Measurements from ENCODE around the gene AGBL1. TPM values are rescaled to one million over a fixed set of nuclear protein-coding genes. Genes with fewer than 3 reads are reported as not detected.

Gene AGBL1
- total RNA-seq, 1 donor from 2014 or later: 5.5 TPM

- Mint-ChIP-seq H3K27me3 (ENCODE audit: insufficient read depth, low read depth) (peaks cover 4% of the 10 kb centered on the region), H3K4me1 (peaks cover 19% of the 10 kb centered on the region), H3K9me3 (no peaks in the 10 kb centered on the region), H3K36me3 (no peaks in the 10 kb centered on the region), H3K4me3 (peak overlapping the region; percentile 64), H3K27ac (peak overlapping the region; percentile 14)
- H3K27me3 ChIP-seq: no peaks in the 10 kb centered on the region
- TF ChIP-seq EZH2 (IDR thresholded peaks at IDR 0.05) (no peak), CTCF (IDR thresholded peaks at IDR 0.05) (no peak), EZH2phosphoT487 (IDR thresholded peaks at IDR 0.05) (no peak)
- DNase-seq (ENCODE audit: low spot score): peak; percentile 77
- H3K9ac ChIP-seq: no peak overlapping the region
- H3K27ac ChIP-seq: peak overlapping the region; percentile 65
- peak overlapping the region; percentile 19 for H3K4me3 ChIP-seq
- peaks cover 25% of the 10 kb centered on the region for H3F3A ChIP-seq (ENCODE audit: low read depth)
- peak overlapping the region; percentile 77 for H2AFZ ChIP-seq (replicated peaks)
- H3K4me2 ChIP-seq: peak overlapping the region; percentile 59
- H3K4me1 ChIP-seq: peaks cover 26% of the 10 kb centered on the region
- H3K79me2 ChIP-seq (ENCODE audit: low read depth): no peaks in the 10 kb centered on the region
- H4K20me1 ChIP-seq (ENCODE audit: low read depth): no peaks in the 10 kb centered on the region
- no peaks in the 10 kb centered on the region for H3K9me3 ChIP-seq (ENCODE audit: low read depth)
- no peaks in the 10 kb centered on the region for H3K36me3 ChIP-seq
Measured at GRCh38 chr15:86677278-86677677, 597.6 kb downstream of the AGBL1 start.

DNA sequence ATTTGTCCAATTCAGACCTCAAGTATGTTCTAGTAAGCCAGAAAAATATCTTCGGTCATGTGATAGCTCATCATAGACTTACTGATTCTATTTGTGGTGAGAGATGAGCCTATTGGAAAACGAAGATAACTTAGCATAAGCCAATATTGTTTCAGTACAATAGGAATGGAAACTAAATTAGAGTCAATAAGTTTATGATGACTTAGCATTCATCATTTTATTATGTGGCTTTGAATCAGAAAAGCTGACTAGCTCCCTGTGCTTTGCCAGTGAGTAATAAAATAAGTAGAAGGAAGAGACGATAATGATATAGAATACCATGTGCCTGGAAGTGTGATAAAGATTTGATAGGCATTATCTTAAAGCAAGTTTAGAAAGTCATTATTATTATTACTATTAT lies 605.6 kb downstream of the AGBL1 start:
- no peak overlapping the region for H2AFZ ChIP-seq (replicated peaks)
- Mint-ChIP-seq H3K36me3 (no peaks in the 10 kb centered on the region), H3K27me3 (ENCODE audit: insufficient read depth, low read depth) (no peaks in the 10 kb centered on the region), H3K4me3 (no peak overlapping the region), H3K27ac (no peak overlapping the region), H3K4me1 (no peaks in the 10 kb centered on the region), H3K9me3 (peaks cover 2% of the 10 kb centered on the region)
- no peak overlapping the region for H3K9ac ChIP-seq
- no peaks in the 10 kb centered on the region for H3F3A ChIP-seq (ENCODE audit: low read depth)
- no peaks in the 10 kb centered on the region for H3K9me3 ChIP-seq (ENCODE audit: low read depth)
- no peak for DNase-seq (ENCODE audit: low spot score)
- H3K4me3 ChIP-seq: no peak overlapping the region
- no peaks in the 10 kb centered on the region for H3K4me1 ChIP-seq
- no peaks in the 10 kb centered on the region for H3K27me3 ChIP-seq
- no peak overlapping the region for H3K4me2 ChIP-seq
- no peaks in the 10 kb centered on the region for H3K79me2 ChIP-seq (ENCODE audit: low read depth)
- TF ChIP-seq EZH2phosphoT487 (IDR thresholded peaks at IDR 0.05) (no peak), EZH2 (IDR thresholded peaks at IDR 0.05) (no peak), CTCF (IDR thresholded peaks at IDR 0.05) (no peak)
- H3K36me3 ChIP-seq: no peaks in the 10 kb centered on the region
- H4K20me1 ChIP-seq (ENCODE audit: low read depth): no peaks in the 10 kb centered on the region
- H3K27ac ChIP-seq: no peak overlapping the region

- Mint-ChIP-seq H3K27ac (no peak overlapping the region), H3K36me3 (no peaks in the 10 kb centered on the region), H3K27me3 (ENCODE audit: insufficient read depth, low read depth) (peaks cover 5% of the 10 kb centered on the region), H3K4me1 (no peaks in the 10 kb centered on the region), H3K9me3 (peaks cover 6% of the 10 kb centered on the region), H3K4me3 (no peak overlapping the region)
- no peaks in the 10 kb centered on the region for H3K36me3 ChIP-seq
- H3K27me3 ChIP-seq: no peaks in the 10 kb centered on the region
- no peaks in the 10 kb centered on the region for H3F3A ChIP-seq (ENCODE audit: low read depth)
- H2AFZ ChIP-seq (replicated peaks): no peak overlapping the region
- TF ChIP-seq CTCF (IDR thresholded peaks at IDR 0.05) (no peak), EZH2phosphoT487 (IDR thresholded peaks at IDR 0.05) (no peak), EZH2 (IDR thresholded peaks at IDR 0.05) (no peak)
- no peak overlapping the region for H3K4me3 ChIP-seq
- H3K4me1 ChIP-seq: no peaks in the 10 kb centered on the region
- no peak overlapping the region for H3K27ac ChIP-seq
- no peaks in the 10 kb centered on the region for H4K20me1 ChIP-seq (ENCODE audit: low read depth)
- DNase-seq (ENCODE audit: low spot score): no peak
- no peak overlapping the region for H3K4me2 ChIP-seq
- no peak overlapping the region for H3K9ac ChIP-seq
- H3K9me3 ChIP-seq (ENCODE audit: low read depth): no peaks in the 10 kb centered on the region
- H3K79me2 ChIP-seq (ENCODE audit: low read depth): no peaks in the 10 kb centered on the region
Measured at GRCh38 chr15:86689006-86689405, 609.3 kb downstream of the AGBL1 start.

Data from neural progenitor cell (in vitro differentiated cells).